H1 (cell line): Measurements from ENCODE around the gene HSPA1B.

Experiments used
- GABPA ChIP-seq: IDR thresholded peaks from 2 replicates; pipeline ENCODE4 v1.6.1; 2011; ENCODE audit warnings: mild to moderate bottlenecking, low read length, moderate library complexity, borderline replicate concordance; ENCODE audit not compliant: insufficient read depth
- TF ChIP-seq, protein P1 (sequence below): IDR thresholded peaks from 2 replicates; pipeline ENCODE4 v1.6.1; 2011; ENCODE audit warnings: low read depth, mild to moderate bottlenecking, low read length; ENCODE audit not compliant: insufficient read depth
- TF ChIP-seq, protein P2 (sequence below), 3 experiments: IDR thresholded peaks; 1 replicate in 2 of 3; 2 replicates in 1 of 3; pipeline versions ENCODE4 v1.5.1 to v1.6.1; 2011; ENCODE audit warnings: low read length in 3 of 3, mild to moderate bottlenecking in 3 of 3, inconsistent platforms in 2 of 3, low read depth in 1 of 3, moderate library complexity in 1 of 3; ENCODE audit not compliant: insufficient read depth in 1 of 3; ENCODE audit errors: control extremely low read depth in 1 of 3

DNA sequence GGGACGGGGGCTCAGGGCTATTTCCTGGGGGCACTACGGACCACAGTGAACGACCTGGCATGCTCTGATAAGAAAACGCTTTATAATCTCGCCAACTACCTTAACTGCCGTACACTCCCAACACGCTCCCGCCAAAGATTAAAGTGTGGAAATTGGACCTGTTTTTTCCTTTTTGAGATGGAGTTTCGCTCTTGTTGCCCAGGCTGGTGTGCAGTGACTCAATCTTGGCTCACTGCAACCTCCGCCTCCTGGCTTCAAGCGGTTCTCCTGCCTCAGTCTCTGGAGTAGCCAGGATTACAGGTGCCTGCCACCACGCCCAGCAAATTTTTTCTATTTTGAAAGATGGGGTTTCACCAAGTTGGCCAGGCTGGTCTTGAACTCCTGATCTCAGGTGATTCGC is 51.6 kb downstream of the HSPA1B start:
- TF ChIP-seq, protein P1, sequence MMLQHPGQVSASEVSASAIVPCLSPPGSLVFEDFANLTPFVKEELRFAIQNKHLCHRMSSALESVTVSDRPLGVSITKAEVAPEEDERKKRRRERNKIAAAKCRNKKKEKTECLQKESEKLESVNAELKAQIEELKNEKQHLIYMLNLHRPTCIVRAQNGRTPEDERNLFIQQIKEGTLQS, result no peak
- TF ChIP-seq GABPA, result no peak
- TF ChIP-seq, protein P2, sequence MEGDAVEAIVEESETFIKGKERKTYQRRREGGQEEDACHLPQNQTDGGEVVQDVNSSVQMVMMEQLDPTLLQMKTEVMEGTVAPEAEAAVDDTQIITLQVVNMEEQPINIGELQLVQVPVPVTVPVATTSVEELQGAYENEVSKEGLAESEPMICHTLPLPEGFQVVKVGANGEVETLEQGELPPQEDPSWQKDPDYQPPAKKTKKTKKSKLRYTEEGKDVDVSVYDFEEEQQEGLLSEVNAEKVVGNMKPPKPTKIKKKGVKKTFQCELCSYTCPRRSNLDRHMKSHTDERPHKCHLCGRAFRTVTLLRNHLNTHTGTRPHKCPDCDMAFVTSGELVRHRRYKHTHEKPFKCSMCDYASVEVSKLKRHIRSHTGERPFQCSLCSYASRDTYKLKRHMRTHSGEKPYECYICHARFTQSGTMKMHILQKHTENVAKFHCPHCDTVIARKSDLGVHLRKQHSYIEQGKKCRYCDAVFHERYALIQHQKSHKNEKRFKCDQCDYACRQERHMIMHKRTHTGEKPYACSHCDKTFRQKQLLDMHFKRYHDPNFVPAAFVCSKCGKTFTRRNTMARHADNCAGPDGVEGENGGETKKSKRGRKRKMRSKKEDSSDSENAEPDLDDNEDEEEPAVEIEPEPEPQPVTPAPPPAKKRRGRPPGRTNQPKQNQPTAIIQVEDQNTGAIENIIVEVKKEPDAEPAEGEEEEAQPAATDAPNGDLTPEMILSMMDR (IDR thresholded peaks at IDR 0.05; ENCODE audit: control extremely low read depth in 1 of 3, insufficient read depth in 1 of 3, low read depth in 1 of 3, low read length in 3 of 3), result no peak
